NCI-H1092 (cell line): ENCODE measurements around the gene AGRN.
"Not testable (repeated sequence)": the region's sequence is repeated elsewhere in the genome, so short reads cannot be mapped to it uniquely, and the experiment has no call there.

ENCODE experiments used
- DNase-seq: peaks from one replicate; lab custom pipeline; 2025; lab: John Stamatoyannopoulos, UW

AGRN gene

GRCh38 chr1:1053682-1054081, 33.8 kb downstream of the AGRN start:
- no peak for DNase-seq

- DNase-seq = no peak
Measured at GRCh38 chr1:1054099-1054700, 34.3 kb downstream of the AGRN start.

- DNase-seq = no peak
Measured at GRCh38 chr1:1054971-1055370, 35.1 kb downstream of the AGRN start.

GRCh38 chr1:1055841-1056736, 36.2 kb downstream of the AGRN start:
- DNase-seq = no peak

- not testable (repeated sequence) for DNase-seq
Measured at GRCh38 chr1:1057769-1058087, 37.8 kb downstream of the AGRN start.

GRCh38 chr1:1058088-1058905, 38.4 kb downstream of the AGRN start:
- no peak for DNase-seq

- DNase-seq = no peak
Measured at GRCh38 chr1:1058921-1059493, 39.1 kb downstream of the AGRN start.

GRCh38 chr1:1059494-1060280, 39.8 kb downstream of the AGRN start:
- DNase-seq = no peak

- no peak for DNase-seq
Measured at GRCh38 chr1:1060281-1061000, 40.5 kb downstream of the AGRN start.

GRCh38 chr1:1061682-1062345, 41.9 kb downstream of the AGRN start:
- no peak for DNase-seq

- DNase-seq = no peak
Measured at GRCh38 chr1:1062348-1063163, 42.6 kb downstream of the AGRN start.

GRCh38 chr1:1063261-1063944, 43.5 kb downstream of the AGRN start:
- no peak for DNase-seq

- DNase-seq = no peak
Measured at GRCh38 chr1:1063945-1064831, 44.3 kb downstream of the AGRN start.

GRCh38 chr1:1065265-1065939, 45.5 kb downstream of the AGRN start:
- no peak for DNase-seq

- not testable (repeated sequence) for DNase-seq
Measured at GRCh38 chr1:1065940-1066304, 46.0 kb downstream of the AGRN start.

GRCh38 chr1:1066403-1067283, 46.7 kb downstream of the AGRN start:
- no peak for DNase-seq
